Smooth muscle cell (in vitro differentiated cells): ENCODE data around the gene NEURL1. TPM values are rescaled to one million over a fixed set of nuclear protein-coding genes. Genes with fewer than 3 reads are reported as not detected.
A peak's percentile ranks its signal among the peaks of the same experiment; 100 is the strongest.

Source experiments
- DNase-seq: peaks from one replicate; lab custom pipeline; 2025; ENCODE audit not compliant: unreplicated experiment; lab: John Stamatoyannopoulos, UW
- H2AFZ ChIP-seq: fragments of 200-600 bp; sonication (generic); 2 replicates; pipeline ENCODE4 v1.6.0; 2016; ENCODE audit warnings: antibody characterized with exemption, low read depth, mild to moderate bottlenecking
- H3F3A ChIP-seq: fragments of 200-600 bp; sonication (generic); 2 replicates; pipeline ENCODE4 v1.6.0; 2017; ENCODE audit warnings: antibody characterized with exemption, low read depth
- H3K27ac ChIP-seq: fragments of 200-600 bp; sonication (generic); 2 replicates; pipeline ENCODE4 v1.5.1; 2016; ENCODE audit warnings: low read depth, mild to moderate bottlenecking
- H3K27me3 ChIP-seq: fragments of 200-600 bp; sonication (generic); 2 replicates; pipeline ENCODE4 v1.6.1; 2016; ENCODE audit warnings: low read depth, mild to moderate bottlenecking
- H3K36me3 ChIP-seq: fragments of 200-600 bp; sonication (generic); 2 replicates; pipeline ENCODE4 v1.5.1; 2016; ENCODE audit warnings: low read depth
- H3K4me1 ChIP-seq: fragments of 200-600 bp; sonication (generic); 2 replicates; pipeline ENCODE4 v1.5.1; 2016; ENCODE audit warnings: low read depth
- H3K4me2 ChIP-seq: fragments of 200-600 bp; sonication (generic); 2 replicates; pipeline ENCODE4 v1.6.0; 2016; ENCODE audit warnings: mild to moderate bottlenecking
- H3K4me3 ChIP-seq: fragments of 200-600 bp; sonication (generic); 2 replicates; pipeline ENCODE4 v1.5.1; 2016; ENCODE audit warnings: mild to moderate bottlenecking
- H3K79me2 ChIP-seq: fragments of 200-600 bp; sonication (generic); 2 replicates; pipeline ENCODE4 v1.6.0; 2016; ENCODE audit warnings: low read depth, mild to moderate bottlenecking
- H3K9ac ChIP-seq: fragments of 200-600 bp; sonication (generic); 2 replicates; pipeline ENCODE4 v1.6.0; 2016; ENCODE audit warnings: low read depth
- H3K9me3 ChIP-seq: fragments of 200-600 bp; sonication (generic); replicated peaks from 2 replicates; pipeline ENCODE4 v1.5.1; 2016; ENCODE audit warnings: low read depth
- H4K20me1 ChIP-seq: fragments of 200-600 bp; sonication (generic); 2 replicates; pipeline ENCODE4 v1.6.0; 2016; ENCODE audit warnings: low read depth
- WGBS: methylation state at CpG from one replicate; pipeline ENCODE4 v1.1.7; 2016; ENCODE audit warnings: low lambda C conversion rate; 5-methylcytosine and 5-hydroxymethylcytosine counted together
- polyA plus RNA-seq: library from polyadenylated mRNA; unstranded; fragments of >200 nt; fragmentation: Nextera tagmentation; extraction: Ambion mirVana; gene quantifications from 2 replicates; pipeline ENCODE4 v1.2.1, GENCODE V29; 2016
- total RNA-seq: library from RNA; depleted of rRNA; stranded (reverse); fragments of >200 nt; gene quantifications from 2 replicates; pipeline ENCODE4 v1.2.3, GENCODE V29; 2014
- TF ChIP-seq, protein P1 (sequence below): fragments of 200-600 bp; sonication (generic); IDR thresholded peaks from 2 replicates; pipeline ENCODE4 v1.5.1; 2017; ENCODE audit warnings: borderline replicate concordance, mild to moderate bottlenecking, antibody characterized with exemption; ENCODE audit not compliant: insufficient read depth, poor library complexity, severe bottlenecking

Gene NEURL1
- total and polyA plus RNA-seq, 2 experiments from 2014 or later: 0.04 to 0.91 TPM

DNA sequence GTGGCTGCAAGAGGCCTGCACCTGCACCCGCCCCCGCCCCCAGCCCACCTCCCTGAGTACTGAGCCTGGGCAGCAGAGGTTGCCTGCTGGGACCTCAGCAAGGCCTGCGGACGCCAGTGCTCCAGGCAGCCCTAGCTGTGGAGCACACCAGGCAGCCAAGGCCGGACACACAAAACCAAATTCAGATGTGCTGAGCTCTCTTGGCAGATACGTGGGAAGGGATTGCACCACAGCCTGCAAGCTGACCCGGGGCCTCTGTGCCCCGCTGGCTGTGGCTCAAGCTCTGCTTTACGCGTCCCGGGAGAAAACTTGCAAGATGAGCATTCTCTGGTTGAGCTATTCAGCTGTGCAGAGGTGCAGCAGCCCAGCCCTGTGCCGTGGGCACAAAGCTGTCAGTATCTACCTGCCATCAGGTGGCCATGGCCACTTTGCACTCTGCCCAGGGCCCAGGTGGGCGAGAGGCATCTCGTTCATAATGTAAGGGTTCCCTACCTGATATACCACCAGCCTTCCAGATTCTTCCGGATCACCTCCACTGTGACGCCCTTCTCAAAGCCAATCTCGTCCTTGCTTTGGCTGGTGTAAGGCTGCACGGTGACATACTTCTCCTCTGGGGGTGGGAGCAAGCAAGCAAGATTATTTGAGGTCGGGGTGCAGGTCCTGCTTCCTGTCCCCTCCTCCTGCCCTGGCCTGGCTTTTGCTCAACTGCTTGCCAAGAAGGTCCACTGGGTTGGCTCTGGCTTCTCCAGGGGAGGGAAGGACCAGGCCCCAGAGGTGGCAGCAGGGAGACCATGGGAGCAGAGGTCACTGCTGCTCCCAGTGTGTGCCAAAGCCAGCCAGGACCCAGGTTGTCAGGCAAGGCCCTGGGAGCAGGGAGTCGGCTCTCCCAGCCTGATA, 123.4 kb downstream of the NEURL1 start:
- Histone ChIP-seq H2AFZ (no peak overlapping the region), H3K4me3 (no peak overlapping the region), H4K20me1 (peaks cover 3% of the 10 kb centered on the region), H3K4me1 (peaks cover 15% of the 10 kb centered on the region), H3K27ac (peak overlapping the region; percentile 78), H3F3A (peaks cover 11% of the 10 kb centered on the region), H3K9ac (no peak overlapping the region), H3K4me2 (peak overlapping the region; percentile 74), H3K36me3 (peaks cover 4% of the 10 kb centered on the region), H3K79me2 (no peaks in the 10 kb centered on the region), H3K9me3 (no peaks in the 10 kb centered on the region), H3K27me3 (no peaks in the 10 kb centered on the region)
- TF ChIP-seq, protein P1, sequence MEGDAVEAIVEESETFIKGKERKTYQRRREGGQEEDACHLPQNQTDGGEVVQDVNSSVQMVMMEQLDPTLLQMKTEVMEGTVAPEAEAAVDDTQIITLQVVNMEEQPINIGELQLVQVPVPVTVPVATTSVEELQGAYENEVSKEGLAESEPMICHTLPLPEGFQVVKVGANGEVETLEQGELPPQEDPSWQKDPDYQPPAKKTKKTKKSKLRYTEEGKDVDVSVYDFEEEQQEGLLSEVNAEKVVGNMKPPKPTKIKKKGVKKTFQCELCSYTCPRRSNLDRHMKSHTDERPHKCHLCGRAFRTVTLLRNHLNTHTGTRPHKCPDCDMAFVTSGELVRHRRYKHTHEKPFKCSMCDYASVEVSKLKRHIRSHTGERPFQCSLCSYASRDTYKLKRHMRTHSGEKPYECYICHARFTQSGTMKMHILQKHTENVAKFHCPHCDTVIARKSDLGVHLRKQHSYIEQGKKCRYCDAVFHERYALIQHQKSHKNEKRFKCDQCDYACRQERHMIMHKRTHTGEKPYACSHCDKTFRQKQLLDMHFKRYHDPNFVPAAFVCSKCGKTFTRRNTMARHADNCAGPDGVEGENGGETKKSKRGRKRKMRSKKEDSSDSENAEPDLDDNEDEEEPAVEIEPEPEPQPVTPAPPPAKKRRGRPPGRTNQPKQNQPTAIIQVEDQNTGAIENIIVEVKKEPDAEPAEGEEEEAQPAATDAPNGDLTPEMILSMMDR: no peak
- 65% methylated on average over 20 of the region's 20 CpGs for WGBS
- DNase-seq: peak; percentile 21

DNA sequence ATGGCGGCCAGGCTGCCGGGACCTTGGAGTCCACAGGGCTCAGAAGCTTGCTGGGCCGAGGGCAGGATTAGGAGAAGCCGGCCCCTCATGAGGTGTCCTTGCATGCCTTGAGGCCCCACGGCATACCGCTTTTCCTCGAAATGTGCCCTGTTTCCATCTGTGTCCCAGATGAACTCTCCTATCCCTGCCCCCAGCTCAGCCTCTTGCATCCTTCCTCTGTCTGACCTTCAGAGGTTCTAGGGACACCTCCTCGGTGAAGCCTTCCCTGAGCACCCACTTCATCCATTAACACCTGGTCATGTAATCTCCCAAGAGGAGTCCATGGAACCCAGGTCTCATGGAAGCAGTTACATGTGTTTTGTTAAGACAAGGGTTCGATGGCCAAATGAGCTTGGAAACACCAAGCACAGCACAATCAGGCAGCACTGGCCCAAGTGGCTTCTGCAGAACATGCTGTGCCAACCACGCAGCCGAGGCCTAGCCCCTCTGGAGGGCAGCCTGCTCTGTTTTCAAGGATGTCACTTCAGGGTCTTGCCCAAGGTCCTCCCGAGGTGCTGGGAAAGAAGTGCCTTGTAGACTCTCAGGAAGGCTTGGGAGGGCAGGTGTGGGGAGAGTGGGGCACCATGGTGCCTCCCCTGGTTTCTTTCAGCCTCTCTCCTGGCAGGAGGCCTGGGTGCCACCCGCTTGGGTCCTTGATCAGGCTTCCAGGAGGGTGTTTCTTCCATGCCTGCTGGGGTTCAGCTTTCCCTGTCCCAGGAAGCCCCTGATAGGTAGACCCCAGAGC, 124.3 kb downstream of the NEURL1 start:
- TF ChIP-seq, protein P1: no peak
- Histone ChIP-seq H3K27ac (peak overlapping the region; percentile 78), H3F3A (peaks cover 11% of the 10 kb centered on the region), H3K79me2 (no peaks in the 10 kb centered on the region), H3K36me3 (peaks cover 4% of the 10 kb centered on the region), H3K9me3 (no peaks in the 10 kb centered on the region), H3K4me1 (peaks cover 11% of the 10 kb centered on the region), H4K20me1 (peaks cover 3% of the 10 kb centered on the region), H3K4me2 (peak overlapping the region; percentile 74), H3K27me3 (no peaks in the 10 kb centered on the region), H2AFZ (no peak overlapping the region), H3K9ac (peak overlapping the region; percentile 34), H3K4me3 (no peak overlapping the region)
- no peak for DNase-seq
- 69% methylated on average over 13 of the region's 13 CpGs for WGBS

DNA sequence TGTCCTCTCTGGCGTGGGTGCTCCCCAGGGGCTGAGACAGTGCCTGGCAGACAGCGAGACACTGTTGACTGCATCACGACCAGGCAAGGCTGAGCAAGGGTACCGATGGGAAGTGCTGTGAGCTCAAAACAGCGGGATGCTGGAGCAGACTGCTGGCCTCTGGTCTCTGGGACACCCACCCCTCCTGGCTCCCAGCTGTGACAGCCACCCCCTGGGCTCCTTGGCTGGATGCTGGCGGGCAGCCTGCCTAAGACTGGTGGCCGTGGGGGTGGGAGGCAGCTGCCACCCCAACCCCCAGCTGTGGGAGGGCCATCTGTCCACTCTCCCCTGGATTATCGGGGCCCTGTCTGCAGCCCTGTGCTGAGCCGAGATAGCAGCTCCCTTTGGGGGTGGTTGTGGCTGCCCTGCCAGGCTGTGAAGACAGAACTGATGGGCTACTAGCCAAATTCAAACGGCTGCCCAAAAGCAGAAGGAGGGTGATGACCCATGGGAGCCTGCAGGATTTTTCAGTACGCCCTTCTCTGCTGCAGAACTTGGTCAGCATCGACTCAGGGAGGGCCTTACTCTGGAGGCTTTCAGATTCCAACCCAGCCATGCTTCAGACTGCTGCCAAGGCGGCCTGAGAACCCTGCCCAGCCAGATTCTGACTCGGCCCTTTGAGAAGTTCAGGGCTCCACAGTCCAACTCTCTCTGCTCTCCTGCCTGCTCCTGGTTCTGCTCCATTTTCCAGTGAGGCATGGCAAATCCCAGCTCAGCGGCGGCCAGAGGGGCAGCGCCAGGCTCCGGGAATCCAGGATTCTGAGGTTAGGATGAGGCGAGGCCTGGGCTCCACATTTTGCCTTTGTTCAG, 125.3 kb downstream of the NEURL1 start:
- H3K36me3 ChIP-seq: peaks cover 4% of the 10 kb centered on the region
- H2AFZ ChIP-seq: no peak overlapping the region
- peak overlapping the region; percentile 34 for H3K9ac ChIP-seq
- H3K4me1 ChIP-seq: peaks cover 11% of the 10 kb centered on the region
- WGBS: 46% methylated on average over 19 of the region's 19 CpGs
- no peaks in the 10 kb centered on the region for H3K9me3 ChIP-seq
- peak overlapping the region; percentile 78 for H3K27ac ChIP-seq
- H3K4me3 ChIP-seq: no peak overlapping the region
- no peaks in the 10 kb centered on the region for H3K27me3 ChIP-seq
- peak overlapping the region; percentile 74 for H3K4me2 ChIP-seq
- H4K20me1 ChIP-seq: peaks cover 3% of the 10 kb centered on the region
- peak; percentile 60 for DNase-seq
- H3F3A ChIP-seq: peaks cover 11% of the 10 kb centered on the region
- TF ChIP-seq, protein P1: no peak
- H3K79me2 ChIP-seq: no peaks in the 10 kb centered on the region
